MCF 10A (cell line): Measurements from ENCODE around the gene GPRC5D. TPM values are rescaled to one million over a fixed set of nuclear protein-coding genes. Genes with fewer than 3 reads are reported as not detected.

Experiments
- BruUV-seq: library from RNA; stranded (reverse); fragments of 400-500 nt; replicated peaks from 2 replicates; lab custom pipeline; 2021; lab: Mats Ljungman, UMichigan
- CTCF ChIA-PET: fragments of 300-600 bp; sonication (Branson Sonifier 250); formaldehyde crosslinking; extraction: SDS; loops from one replicate; lab custom pipeline; 2021; ENCODE audit warnings: antibody characterized with exemption, inconsistent platforms; lab: Yijun Ruan, JAX
- POLR2A ChIA-PET: fragments of 300-600, 350-650 bp; sonication (Branson Sonifier 250); formaldehyde crosslinking; extraction: SDS; loops from one replicate; lab custom pipeline; 2020; ENCODE audit warnings: antibody characterized with exemption, inconsistent platforms; lab: Yijun Ruan, JAX
- DNase-seq: peaks from one replicate; pipeline ENCODE4 v3.0.0-alpha.2; 2018; ENCODE audit not compliant: unreplicated experiment
- H3K27ac Mint-ChIP-seq: one replicate; pipeline ENCODE4 v1.8.0; 2022; ENCODE audit warnings: mild to moderate bottlenecking, low read depth, mixed read lengths; ENCODE audit not compliant: unreplicated experiment
- H3K27me3 Mint-ChIP-seq: one replicate; pipeline ENCODE4 v1.8.0; 2022; ENCODE audit warnings: mixed read lengths; ENCODE audit not compliant: insufficient read depth, unreplicated experiment
- H3K36me3 Mint-ChIP-seq: one replicate; pipeline ENCODE4 v1.8.0; 2022; ENCODE audit warnings: mild to moderate bottlenecking, moderate library complexity, mixed read lengths; ENCODE audit not compliant: insufficient read depth, unreplicated experiment
- H3K4me1 Mint-ChIP-seq: one replicate; pipeline ENCODE4 v1.8.0; 2022; ENCODE audit warnings: mixed read lengths; ENCODE audit not compliant: insufficient read depth, unreplicated experiment
- H3K4me3 Mint-ChIP-seq: one replicate; pipeline ENCODE4 v1.8.0; 2022; ENCODE audit warnings: mild to moderate bottlenecking, moderate library complexity, mixed read lengths; ENCODE audit not compliant: unreplicated experiment
- H3K9me3 Mint-ChIP-seq: one replicate; pipeline ENCODE4 v1.8.0; 2022; ENCODE audit warnings: mixed read lengths; ENCODE audit not compliant: unreplicated experiment
- CTCF ChIP-seq: fragments of 200-600 bp; IDR thresholded peaks from one replicate; pipeline ENCODE4 v1.8.0; 2022; ENCODE audit warnings: antibody characterized with exemption, mild to moderate bottlenecking; ENCODE audit not compliant: unreplicated experiment
- intact Hi-C: fragments of 100-400 bp; cut with micrococcal nuclease; formaldehyde crosslinking; loops from 2 replicates; pipeline ENCODE4 v1.14.1; 2022
- total RNA-seq: library from RNA; stranded (reverse); gene quantifications from 2 replicates; pipeline ENCODE4 v1.2.3, GENCODE V29; 2022

Gene GPRC5D
- total RNA-seq, 1 experiment from 2014 or later, result not detected

- BruUV-seq, result no TSS peak
- Mint-ChIP-seq H3K27ac (peak overlapping the region; percentile 87), H3K4me3 (peak overlapping the region; percentile 82), H3K27me3 (no peaks in the 10 kb centered on the region), H3K4me1 (peaks cover 32% of the 10 kb centered on the region), H3K36me3 (no peaks in the 10 kb centered on the region), H3K9me3 (no peaks in the 10 kb centered on the region)
- no peak for TF ChIP-seq CTCF
- ChIA-PET POLR2A (interaction anchor here (0.6 to 4.8 kb wide), 27 partner anchors 8 to 1878 kb away, joined by 3 to 123 read pairs (median 5); partner anchors contain the start of genes APOLD1, DDX47 and EMP1), CTCF (interaction anchor here (0.6 to 4.4 kb wide), 20 partner anchors 9 to 1006 kb away, joined by 3 to 61 read pairs (median 4); no protein-coding TSS in a partner anchor)
- intact Hi-C loops, result loop anchor here (5.0 kb wide), 1 partner anchor 170 kb away; no protein-coding TSS in a partner anchor
- peak; percentile 44 for DNase-seq
Measured at GRCh38 chr12:12892681-12893141, 59.3 kb downstream of the GPRC5D start.

- H3K27me3 Mint-ChIP-seq, result no peaks in the 10 kb centered on the region
- no peak for TF ChIP-seq CTCF
- BruUV-seq, result TSS peak; percentile 59
- ChIA-PET POLR2A (interaction anchor here (0.6 to 4.8 kb wide), 37 partner anchors 9 to 1878 kb away, joined by 3 to 123 read pairs (median 5); partner anchors contain the start of genes APOLD1, DDX47 and EMP1), CTCF (interaction anchor here (0.6 to 4.4 kb wide), 22 partner anchors 9 to 581 kb away, joined by 3 to 61 read pairs (median 4); no protein-coding TSS in a partner anchor)
- peaks cover 32% of the 10 kb centered on the region for H3K4me1 Mint-ChIP-seq
- H3K4me3 Mint-ChIP-seq, result peak overlapping the region; percentile 82
- peak overlapping the region; percentile 87 for H3K27ac Mint-ChIP-seq
- peak; percentile 56 for DNase-seq
- intact Hi-C loops, result loop anchor here (1.0 to 5.0 kb wide), 4 partner anchors 24 to 170 kb away; no protein-coding TSS in a partner anchor
- no peaks in the 10 kb centered on the region for H3K36me3 Mint-ChIP-seq
- no peaks in the 10 kb centered on the region for H3K9me3 Mint-ChIP-seq
Measured at GRCh38 chr12:12891881-12892355, 60.1 kb downstream of the GPRC5D start.

GRCh38 chr12:12891080-12891880 lies 60.7 kb downstream of the GPRC5D start, which contains the start of gene GPRC5A:
TSS of gene GPRC5A (plus strand) at chr12:12891562. CDS start at chr12:12908250, 16,688 bp downstream.
- DNase-seq, result peak; percentile 97
- peaks cover 31% of the 10 kb centered on the region for H3K4me1 Mint-ChIP-seq
- no peaks in the 10 kb centered on the region for H3K36me3 Mint-ChIP-seq
- H3K27ac Mint-ChIP-seq, result peak within 1 kb of the TSS; percentile 87
- no TSS peak for BruUV-seq
- CTCF ChIA-PET, result interaction anchor here (0.5 to 4.4 kb wide), 23 partner anchors 9 to 317 kb away, joined by 3 to 61 read pairs (median 5); no protein-coding TSS in a partner anchor
- no peaks in the 10 kb centered on the region for H3K9me3 Mint-ChIP-seq
- H3K4me3 Mint-ChIP-seq, result peak within 1 kb of the TSS; percentile 82
- no peak for TF ChIP-seq CTCF
- intact Hi-C loops, result loop anchor here (1.0 to 5.0 kb wide), 4 partner anchors 25 to 169 kb away; no protein-coding TSS in a partner anchor
- POLR2A ChIA-PET, result interaction anchor here (0.6 to 4.8 kb wide), 39 partner anchors 8 to 1879 kb away, joined by 3 to 123 read pairs (median 5); partner anchors contain the start of genes APOLD1, DDX47 and EMP1
- H3K27me3 Mint-ChIP-seq, result no peaks in the 10 kb centered on the region

Other genes with a start within 250 kb of the GPRC5D start
- 33.9 and 41.6 TPM in 2 replicates for gene CDKN1B, start 234.8 kb downstream of the GPRC5D start, total RNA-seq
- 8.0 and 8.2 TPM in 2 replicates for gene APOLD1, start 166.5 kb downstream of the GPRC5D start, total RNA-seq
- 47.0 and 47.7 TPM in 2 replicates for gene DDX47, start 138.8 kb downstream of the GPRC5D start, total RNA-seq
- gene GPRC5A, start 60.6 kb downstream of the GPRC5D start, total RNA-seq, result 24.1 and 42.1 TPM in 2 replicates
- 30.8 and 31.2 TPM in 2 replicates for gene HEBP1, start 48.1 kb upstream of the GPRC5D start, total RNA-seq
- gene FAM234B, start 92.2 kb upstream of the GPRC5D start, total RNA-seq, result 5.4 and 5.7 TPM in 2 replicates
- gene GSG1, start 151.5 kb upstream of the GPRC5D start, total RNA-seq, result not detected in 2 replicates
- gene EMP1, start 244.6 kb upstream of the GPRC5D start, total RNA-seq, result 193 and 230 TPM in 2 replicates